Right cardiac atrium (tissue), 5 donors: ENCODE results near the gene PDCL3. TPM values are rescaled to one million over a fixed set of nuclear protein-coding genes. Genes with fewer than 3 reads are reported as not detected.

ENCODE experiments used
- ATAC-seq, 2 donors: fragments of 200-7000 bp; cut with Tn5 transposase; one replicate each; pipeline versions ENCODE4 v1.8.0 to v1.9.1; 2020; ENCODE audit warnings: moderate library complexity in 2 of 2, mild to moderate bottlenecking in 1 of 2
- DNase-seq, 3 donors: peaks; one replicate each; pipeline ENCODE4 v3.0.0-alpha.2; 2020
- H3K27ac ChIP-seq: one replicate; pipeline ENCODE4 v1.5.1; 2013; ENCODE audit warnings: mild to moderate bottlenecking, low read length, control low read depth, moderate library complexity
- H3K27me3 ChIP-seq: one replicate; pipeline ENCODE4 v1.6.1; 2013; ENCODE audit not compliant: control insufficient read depth, insufficient read depth
- H3K4me1 ChIP-seq: one replicate; pipeline ENCODE4 v1.6.1; 2013; ENCODE audit warnings: low read length; ENCODE audit not compliant: control insufficient read depth, insufficient read depth
- H3K4me3 ChIP-seq: one replicate; pipeline ENCODE4 v1.5.1; 2013; ENCODE audit warnings: low read length, control low read depth
- H3K9me3 ChIP-seq: one replicate; pipeline ENCODE4 v1.6.1; 2013; ENCODE audit warnings: low read length; ENCODE audit not compliant: control insufficient read depth
- WGBS: extraction: QIAGEN DNeasy Blood & Tissue Kit; methylation state at CpG from one replicate; pipeline ENCODE4 v1.1.7; 2013; 5-methylcytosine and 5-hydroxymethylcytosine counted together
- intact Hi-C, 4 donors: fragments of 100-400 bp; cut with DNase I; formaldehyde crosslinking; loops; one replicate each; pipeline versions ENCODE4 v1.11.0 to v1.14.0; 2022 to 2023
- polyA plus RNA-seq: library from polyadenylated mRNA; stranded (reverse); fragments of 200-250 nt; gene quantifications from one replicate; pipeline ENCODE4 v1.2.3, GENCODE V29; 2013
- total RNA-seq, 4 donors: library from RNA; stranded (reverse); fragmentation: NEBNext Ultra II Directional; extraction: Animal tissue kit (Norgen Biotek cat#: 25700); gene quantifications; one replicate each; pipeline ENCODE4 v1.2.1, GENCODE V29; 2021
- donor health status: healthy with polysubstance abuse.
- donor health status: DM: no; HTN: yes; CAD: no.
- donor health status: DM: no; HTN: no; CAD: no.
- donor health status: DM: no; HTN: yes; CAD: no; lungs with severe emphysema.
- donor health status: DM: yes; HTN: yes; CAD: no.

Gene PDCL3
- total and polyA plus RNA-seq, 5 donors: 20.6 to 41.6 (median 27.1) TPM

- 94% methylated on average over 24 of the region's 24 CpGs for WGBS
- Histone ChIP-seq H3K4me1 (no peaks in the 10 kb centered on the region), H3K4me3 (no peak overlapping the region), H3K27ac (no peak overlapping the region), H3K27me3 (no peaks in the 10 kb centered on the region), H3K9me3 (no peaks in the 10 kb centered on the region)
- no peak for DNase-seq
- no peak for ATAC-seq
- intact Hi-C loops: loop anchor here in 3 of 4 donors (2.0 to 10.0 kb wide), 3 partner anchors 113 to 373 kb away; no protein-coding TSS in a partner anchor
These were observed 48.6 kb downstream of the PDCL3 start for GRCh38 chr2:100611079-100612029.

- ATAC-seq: no peak
- Histone ChIP-seq H3K9me3 (no peaks in the 10 kb centered on the region), H3K4me3 (no peak overlapping the region), H3K27me3 (no peaks in the 10 kb centered on the region), H3K27ac (no peak overlapping the region), H3K4me1 (no peaks in the 10 kb centered on the region)
- intact Hi-C loops: loop anchor here in 3 of 4 donors (10.0 kb wide), 2 partner anchors 112 to 202 kb away; no protein-coding TSS in a partner anchor
- no peak for DNase-seq
- 94% methylated on average over 9 of the region's 9 CpGs for WGBS
These were observed 49.7 kb downstream of the PDCL3 start for GRCh38 chr2:100612388-100613000.

- Histone ChIP-seq H3K4me1 (no peaks in the 10 kb centered on the region), H3K4me3 (no peak overlapping the region), H3K9me3 (no peaks in the 10 kb centered on the region), H3K27ac (no peak overlapping the region), H3K27me3 (no peaks in the 10 kb centered on the region)
- ATAC-seq (no peak), DNase-seq (no peak)
- WGBS: 57% methylated on average over 1 of the region's 1 CpG
- intact Hi-C loops: loop anchor here in 3 of 4 donors (10.0 kb wide), 2 partner anchors 111 to 201 kb away; no protein-coding TSS in a partner anchor
These were observed 50.9 kb downstream of the PDCL3 start for GRCh38 chr2:100613719-100614118.

GRCh38 chr2:100614455-100615000 is 51.7 kb downstream of the PDCL3 start:
- no peaks in the 10 kb centered on the region for H3K9me3 ChIP-seq
- intact Hi-C loops: loop anchor here in 3 of 4 donors (10.0 kb wide), 2 partner anchors 110 to 200 kb away; no protein-coding TSS in a partner anchor
- no peaks in the 10 kb centered on the region for H3K27me3 ChIP-seq
- H3K4me1 ChIP-seq: no peaks in the 10 kb centered on the region
- DNase-seq: no peak
- no peak overlapping the region for H3K27ac ChIP-seq
- ATAC-seq: no peak
- 91% methylated on average over 11 of the region's 11 CpGs for WGBS
- no peak overlapping the region for H3K4me3 ChIP-seq

- intact Hi-C loops: loop anchor here in 3 of 4 donors (10.0 kb wide), 2 partner anchors 109 to 199 kb away; no protein-coding TSS in a partner anchor
- Histone ChIP-seq H3K27me3 (no peaks in the 10 kb centered on the region), H3K9me3 (no peaks in the 10 kb centered on the region), H3K4me3 (no peak overlapping the region), H3K27ac (peak overlapping the region; percentile 19), H3K4me1 (no peaks in the 10 kb centered on the region)
- DNase-seq: no peak
- ATAC-seq: peak; percentile 64 to 82
- 55% methylated on average over 6 of the region's 6 CpGs for WGBS
These were observed 52.7 kb downstream of the PDCL3 start for GRCh38 chr2:100615471-100615870.

- no peak overlapping the region for H3K4me3 ChIP-seq
- ATAC-seq (peak; percentile 64 to 65), DNase-seq (peak in 2 of 3 donors; percentile 61 to 72)
- no peaks in the 10 kb centered on the region for H3K27me3 ChIP-seq
- H3K4me1 ChIP-seq: no peaks in the 10 kb centered on the region
- H3K27ac ChIP-seq: peak overlapping the region; percentile 41
- 50% methylated on average over 4 of the region's 4 CpGs for WGBS
- intact Hi-C loops: loop anchor here in 3 of 4 donors (10.0 kb wide), 2 partner anchors 109 to 199 kb away; no protein-coding TSS in a partner anchor
- H3K9me3 ChIP-seq: no peaks in the 10 kb centered on the region
These were observed 53.1 kb downstream of the PDCL3 start for GRCh38 chr2:100615886-100616285.

GRCh38 chr2:100616841-100617390 is 54.1 kb downstream of the PDCL3 start:
- 91% methylated on average over 8 of the region's 8 CpGs for WGBS
- no peak overlapping the region for H3K27ac ChIP-seq
- H3K27me3 ChIP-seq: no peaks in the 10 kb centered on the region
- no peak overlapping the region for H3K4me3 ChIP-seq
- ATAC-seq (no peak), DNase-seq (no peak)
- intact Hi-C loops: loop anchor here in 3 of 4 donors (10.0 kb wide), 2 partner anchors 108 to 198 kb away; no protein-coding TSS in a partner anchor
- no peaks in the 10 kb centered on the region for H3K9me3 ChIP-seq
- no peaks in the 10 kb centered on the region for H3K4me1 ChIP-seq

GRCh38 chr2:100619951-100620350 is 57.2 kb downstream of the PDCL3 start:
- Histone ChIP-seq H3K4me3 (no peak overlapping the region), H3K4me1 (no peaks in the 10 kb centered on the region), H3K27me3 (no peaks in the 10 kb centered on the region), H3K9me3 (no peaks in the 10 kb centered on the region), H3K27ac (no peak overlapping the region)
- DNase-seq (peak in 1 of 3 donors; percentile 16), ATAC-seq (no peak)
- intact Hi-C loops: loop anchor here in 3 of 4 donors (10.0 kb wide), 2 partner anchors 105 to 195 kb away; no protein-coding TSS in a partner anchor
- 84% methylated on average over 6 of the region's 6 CpGs for WGBS

- no peak overlapping the region for H3K27ac ChIP-seq
- intact Hi-C loops: no loop called here
- no peaks in the 10 kb centered on the region for H3K9me3 ChIP-seq
- no peaks in the 10 kb centered on the region for H3K4me1 ChIP-seq
- 80% methylated on average over 3 of the region's 3 CpGs for WGBS
- no peak overlapping the region for H3K4me3 ChIP-seq
- DNase-seq (no peak), ATAC-seq (no peak)
- H3K27me3 ChIP-seq: no peaks in the 10 kb centered on the region
These were observed 57.7 kb downstream of the PDCL3 start for GRCh38 chr2:100620481-100620880.

- no peak overlapping the region for H3K27ac ChIP-seq
- no peaks in the 10 kb centered on the region for H3K9me3 ChIP-seq
- no peak overlapping the region for H3K4me3 ChIP-seq
- no peaks in the 10 kb centered on the region for H3K4me1 ChIP-seq
- 91% methylated on average over 8 of the region's 8 CpGs for WGBS
- intact Hi-C loops: no loop called here
- DNase-seq (no peak), ATAC-seq (no peak)
- H3K27me3 ChIP-seq: no peaks in the 10 kb centered on the region
These were observed 58.7 kb downstream of the PDCL3 start for GRCh38 chr2:100621371-100621951.
